SK-N-SH (cell line): ENCODE data around the gene SLC6A8. TPM values are rescaled to one million over a fixed set of nuclear protein-coding genes. Genes with fewer than 3 reads are reported as not detected.

Experiments used
- CTCF ChIA-PET: fragments of 300-600, 350-600 bp; formaldehyde crosslinking; extraction: SDS; loops from one replicate; lab custom pipeline; 2021; lab: Yijun Ruan, JAX
- POLR2A ChIA-PET: fragments of 350-600 bp; sonication (Branson Sonifier 250); formaldehyde crosslinking; extraction: SDS; loops from one replicate; lab custom pipeline; 2020; ENCODE audit warnings: antibody characterized with exemption, inconsistent platforms; lab: Yijun Ruan, JAX
- DNase-seq: peaks from one replicate; pipeline ENCODE4 v3.0.0; 2012
- H2AFZ ChIP-seq: fragments of 200-600 bp; sonication (generic); 2 replicates; pipeline ENCODE4 v1.8.1; 2016; ENCODE audit warnings: antibody characterized with exemption, mild to moderate bottlenecking, low read depth
- H3F3A ChIP-seq: fragments of 200-600 bp; sonication (generic); replicated peaks from 2 replicates; pipeline ENCODE3; 2016; ENCODE audit warnings: antibody characterized with exemption, mild to moderate bottlenecking; ENCODE audit not compliant: insufficient read depth
- H3K27ac ChIP-seq, 2 experiments: fragments of 200-500 bp in 1 of 2; fragments of 200-600 bp in 1 of 2; sonication (Bioruptor generic) in 1 of 2; sonication (generic), shearing (Covaris generic) in 1 of 2; 2 replicates each; pipeline versions ENCODE4 v1.5.1 to v1.6.1; 2014 to 2016; ENCODE audit warnings: low read depth in 2 of 2, inconsistent platforms in 1 of 2, low read length in 1 of 2, mild to moderate bottlenecking in 1 of 2, mixed read lengths in 1 of 2
- H3K27me3 ChIP-seq: fragments of 200-600 bp; sonication (generic), shearing (Covaris generic); 2 replicates; pipeline ENCODE4 v1.6.1; 2016; ENCODE audit warnings: mixed run types; ENCODE audit not compliant: insufficient read depth
- H3K36me3 ChIP-seq, 2 experiments: fragments of 200-500 bp in 1 of 2; fragments of 200-600 bp in 1 of 2; sonication (Bioruptor generic) in 1 of 2; sonication (generic) in 1 of 2; replicated peaks in 1 of 2; 2 replicates each; pipeline versions ENCODE3 to v1.5.1; 2014 to 2016; ENCODE audit warnings: low read length in 1 of 2, mild to moderate bottlenecking in 1 of 2; ENCODE audit not compliant: insufficient read depth in 2 of 2, control insufficient read depth in 1 of 2
- H3K4me1 ChIP-seq, 2 experiments: fragments of 200-500 bp in 1 of 2; fragments of 200-600 bp in 1 of 2; sonication (Bioruptor generic) in 1 of 2; sonication (generic), shearing (Covaris generic) in 1 of 2; 2 replicates each; pipeline versions ENCODE4 v1.5.1 to v1.6.1; 2014 to 2016; ENCODE audit warnings: low read depth in 1 of 2, low read length in 1 of 2, mixed run types in 1 of 2; ENCODE audit not compliant: insufficient read depth in 2 of 2, control insufficient read depth in 1 of 2
- H3K4me2 ChIP-seq: fragments of 200-600 bp; sonication (generic), shearing (Covaris generic); 2 replicates; pipeline ENCODE4 v1.6.1; 2017; ENCODE audit warnings: mixed run types
- H3K4me3 ChIP-seq, 2 experiments: fragments of 200-500 bp in 1 of 2; fragments of 200-600 bp in 1 of 2; sonication (Bioruptor generic) in 1 of 2; sonication (generic), shearing (Covaris generic) in 1 of 2; 2 replicates each; pipeline versions ENCODE4 v1.5.1 to v1.8.1; 2014 to 2016; ENCODE audit warnings: low read depth in 2 of 2, inconsistent platforms in 1 of 2, low read length in 1 of 2, mild to moderate bottlenecking in 1 of 2, mixed read lengths in 1 of 2, moderate library complexity in 1 of 2
- H3K79me2 ChIP-seq: fragments of 200-600 bp; sonication (generic); 2 replicates; pipeline ENCODE4 v1.8.1; 2017; ENCODE audit warnings: mild to moderate bottlenecking; ENCODE audit not compliant: insufficient read depth
- H3K9ac ChIP-seq: fragments of 200-600 bp; sonication (generic); 2 replicates; pipeline ENCODE4 v1.6.1; 2017; ENCODE audit warnings: mixed run types
- H3K9me2 ChIP-seq: fragments of 200-600 bp; sonication (generic); 2 replicates; pipeline ENCODE4 v1.6.1; 2017; ENCODE audit warnings: mixed run types
- H3K9me3 ChIP-seq: fragments of 200-600 bp; sonication (generic); 2 replicates; pipeline ENCODE4 v1.6.1; 2017; ENCODE audit warnings: mixed run types, mild to moderate bottlenecking, moderate library complexity
- H4K20me1 ChIP-seq: fragments of 200-600 bp; sonication (generic); 2 replicates; pipeline ENCODE4 v1.6.1; 2017; ENCODE audit warnings: mild to moderate bottlenecking, mixed run types; ENCODE audit not compliant: insufficient read depth
- ELF1 ChIP-seq: IDR thresholded peaks from 2 replicates; pipeline ENCODE4 v1.4.0; 2012
- EP300 ChIP-seq, 2 experiments: IDR thresholded peaks; 2 replicates each; pipeline versions ENCODE4 v1.4.0 to v1.6.1; 2012; ENCODE audit warnings: borderline replicate concordance in 1 of 2, low read depth in 1 of 2, low read length in 1 of 2
- EZH2phosphoT487 ChIP-seq: fragments of 200-600 bp; sonication (generic); IDR thresholded peaks from 2 replicates; pipeline ENCODE4 v1.6.1; 2017; ENCODE audit warnings: low read depth, mixed run types, mild to moderate bottlenecking, antibody characterized with exemption, moderate library complexity, borderline replicate concordance
- FOXJ3 ChIP-seq: sonication (generic); formaldehyde crosslinking; IDR thresholded peaks from 2 replicates; pipeline ENCODE4 v1.5.1; 2020; ENCODE audit warnings: mild to moderate bottlenecking, missing genetic modification reagents
- GATA2 ChIP-seq: sonication (generic); formaldehyde crosslinking; IDR thresholded peaks from 2 replicates; pipeline ENCODE4 v1.5.0; 2020; ENCODE audit warnings: mild to moderate bottlenecking, missing genetic modification reagents
- JUND ChIP-seq: IDR thresholded peaks from 2 replicates; pipeline ENCODE4 v1.4.0; 2012
- MEF2A ChIP-seq: IDR thresholded peaks from 2 replicates; pipeline ENCODE4 v1.4.0; 2012; ENCODE audit warnings: low read depth, borderline replicate concordance
- MXI1 ChIP-seq: IDR thresholded peaks from 2 replicates; pipeline ENCODE4 v1.6.1; 2012; ENCODE audit warnings: mild to moderate bottlenecking, low read depth, low read length, improper control_type of control experiment
- NFIC ChIP-seq: IDR thresholded peaks from 2 replicates; pipeline ENCODE4 v1.4.0; 2012; ENCODE audit warnings: borderline replicate concordance
- POLR2AphosphoS5 ChIP-seq: IDR thresholded peaks from 2 replicates; pipeline ENCODE4 v1.6.1; 2012; ENCODE audit warnings: low read depth, low read length
- RAD21 ChIP-seq: IDR thresholded peaks from 2 replicates; pipeline ENCODE4 v1.6.1; 2012; ENCODE audit warnings: mild to moderate bottlenecking, low read length
- RXRA ChIP-seq: IDR thresholded peaks from 2 replicates; pipeline ENCODE4 v1.4.0; 2012; ENCODE audit warnings: low read depth, mild to moderate bottlenecking, borderline replicate concordance
- WGBS: methylation state at CpG from one replicate; pipeline ENCODE4 v1.1.6; 2017; ENCODE audit warnings: low lambda C conversion rate; 5-methylcytosine and 5-hydroxymethylcytosine counted together
- polyA plus RNA-seq, 3 experiments: library from polyadenylated mRNA; depleted of rRNA; stranded (reverse); fragments of >200 nt; gene quantifications; 2 replicates each; pipeline ENCODE4 v1.2.3, GENCODE V29; 2012
- TF ChIP-seq, protein P1 (sequence below): fragments of 200-600 bp; sonication (generic); IDR thresholded peaks from 2 replicates; pipeline ENCODE4 v1.6.1; 2017; ENCODE audit warnings: antibody characterized with exemption, mild to moderate bottlenecking, moderate library complexity
- TF ChIP-seq, protein P2 (sequence below): IDR thresholded peaks from 2 replicates; pipeline ENCODE4 v1.4.0; 2012; ENCODE audit warnings: low read depth, borderline replicate concordance
- TF ChIP-seq, protein P3 (sequence below): fragments of 150-350 bp; IDR thresholded peaks from 2 replicates; pipeline ENCODE4 v1.6.1; 2017; ENCODE audit warnings: antibody characterized with exemption, low read length, low read depth, borderline replicate concordance
- TF ChIP-seq, protein P4 (sequence below): IDR thresholded peaks from 2 replicates; pipeline ENCODE4 v1.4.0; 2012; ENCODE audit warnings: low read depth
- TF ChIP-seq, protein P5 (sequence below): fragments of 150-350 bp; IDR thresholded peaks from 2 replicates; pipeline ENCODE4 v1.6.1; 2016; ENCODE audit warnings: mild to moderate bottlenecking, low read depth, low read length

The SLC6A8 gene
- polyA plus RNA-seq, 1 of the 3 experiments (the other 2 are of a cell fraction): 30.8 TPM

DNA sequence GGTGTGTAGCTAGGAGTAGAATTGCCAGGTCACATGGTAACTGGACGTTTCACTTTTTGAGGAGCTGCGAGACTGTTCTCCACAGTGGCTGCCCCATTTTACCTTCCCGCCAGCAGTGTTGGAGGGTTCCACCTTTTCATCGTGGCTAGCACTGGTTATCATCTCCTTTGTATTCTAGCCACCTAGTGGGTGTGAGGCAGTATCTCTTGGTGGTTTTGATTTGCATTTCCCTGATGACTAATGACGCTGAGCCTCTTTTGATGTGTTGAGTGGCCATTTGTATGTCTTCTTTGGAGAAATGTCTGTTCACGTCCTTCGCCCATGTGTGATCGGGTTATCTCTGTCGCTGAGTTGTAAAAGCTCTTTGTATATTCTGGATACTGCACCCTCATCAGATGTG lies 47.5 kb downstream of the SLC6A8 start:
- CTCF ChIA-PET: interaction anchor here (0.9 kb wide), 1 partner anchor 28 kb away, joined by 3 read pairs; no protein-coding TSS in a partner anchor
- H3K27ac ChIP-seq: no peak overlapping the region
- H3K4me2 ChIP-seq: no peak overlapping the region
- no peak for DNase-seq
- no peaks in the 10 kb centered on the region for H4K20me1 ChIP-seq
- peaks cover 2 to 8% of the 10 kb centered on the region in 2 experiments for H3K36me3 ChIP-seq
- H3K4me3 ChIP-seq: no peak overlapping the region
- H3K27me3 ChIP-seq: no peaks in the 10 kb centered on the region; the same call in 1 of the 2 replicates
- no peaks in the 10 kb centered on the region for H3K9me3 ChIP-seq
- POLR2A ChIA-PET: no interaction called here
- TF ChIP-seq EP300 (IDR thresholded peaks at IDR 0.05; ENCODE audit: borderline replicate concordance in 1 of 2, low read depth in 1 of 2, low read length in 1 of 2): no peak
- TF ChIP-seq, protein P1, sequence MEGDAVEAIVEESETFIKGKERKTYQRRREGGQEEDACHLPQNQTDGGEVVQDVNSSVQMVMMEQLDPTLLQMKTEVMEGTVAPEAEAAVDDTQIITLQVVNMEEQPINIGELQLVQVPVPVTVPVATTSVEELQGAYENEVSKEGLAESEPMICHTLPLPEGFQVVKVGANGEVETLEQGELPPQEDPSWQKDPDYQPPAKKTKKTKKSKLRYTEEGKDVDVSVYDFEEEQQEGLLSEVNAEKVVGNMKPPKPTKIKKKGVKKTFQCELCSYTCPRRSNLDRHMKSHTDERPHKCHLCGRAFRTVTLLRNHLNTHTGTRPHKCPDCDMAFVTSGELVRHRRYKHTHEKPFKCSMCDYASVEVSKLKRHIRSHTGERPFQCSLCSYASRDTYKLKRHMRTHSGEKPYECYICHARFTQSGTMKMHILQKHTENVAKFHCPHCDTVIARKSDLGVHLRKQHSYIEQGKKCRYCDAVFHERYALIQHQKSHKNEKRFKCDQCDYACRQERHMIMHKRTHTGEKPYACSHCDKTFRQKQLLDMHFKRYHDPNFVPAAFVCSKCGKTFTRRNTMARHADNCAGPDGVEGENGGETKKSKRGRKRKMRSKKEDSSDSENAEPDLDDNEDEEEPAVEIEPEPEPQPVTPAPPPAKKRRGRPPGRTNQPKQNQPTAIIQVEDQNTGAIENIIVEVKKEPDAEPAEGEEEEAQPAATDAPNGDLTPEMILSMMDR: peak; percentile 15; the same call in 1 of the 2 replicates
- H2AFZ ChIP-seq: no peak overlapping the region
- H3K4me1 ChIP-seq: peaks cover 0 to 7% of the 10 kb centered on the region in 2 experiments; a peak in 1 of 4 replicates
- no peaks in the 10 kb centered on the region for H3F3A ChIP-seq
- no peaks in the 10 kb centered on the region for H3K9me2 ChIP-seq
- no peak overlapping the region for H3K9ac ChIP-seq
- no peaks in the 10 kb centered on the region for H3K79me2 ChIP-seq
- 80% methylated on average over 9 of the region's 9 CpGs for WGBS

DNA sequence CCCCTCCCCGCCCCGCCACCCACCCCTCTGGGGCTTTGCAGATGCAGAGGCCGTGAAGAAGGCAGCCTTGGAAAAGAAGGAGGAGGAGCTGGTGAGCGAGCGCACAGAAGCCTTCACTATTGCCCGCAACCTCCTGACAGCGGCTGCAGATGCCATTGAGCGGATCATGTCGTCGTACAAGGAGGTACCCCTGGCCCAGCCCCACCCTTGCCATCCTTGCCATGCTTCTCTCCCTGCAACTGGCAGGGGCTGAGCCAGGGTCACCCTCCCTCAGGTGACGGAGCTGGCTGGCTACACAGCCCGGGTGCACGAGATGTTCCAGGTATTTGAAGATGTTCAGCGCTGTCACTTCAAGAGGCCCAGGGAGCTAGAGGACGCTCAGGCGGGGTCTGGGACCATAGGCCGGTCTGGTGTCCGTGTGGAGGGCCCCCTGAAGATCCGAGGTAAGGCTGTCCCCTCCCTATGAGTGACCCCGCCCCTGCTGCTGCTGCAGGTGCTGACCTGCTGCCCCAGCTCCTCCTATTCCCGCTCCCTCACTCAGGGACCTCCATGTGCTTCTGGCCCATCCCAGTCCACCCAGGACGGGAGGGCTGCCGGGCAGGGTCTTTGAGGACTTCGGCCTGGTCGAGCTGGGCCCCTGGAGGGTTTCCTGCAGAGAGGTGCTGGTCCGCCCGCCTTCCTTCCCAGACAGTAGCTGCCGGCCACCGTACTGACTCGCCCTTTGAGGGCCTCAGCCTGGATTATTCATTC lies 48.5 kb downstream of the SLC6A8 start:
- Histone ChIP-seq H3K9me3 (no peaks in the 10 kb centered on the region), H3K4me1 (peaks cover 0 to 7% of the 10 kb centered on the region in 2 experiments; a peak in 1 of 4 replicates), H3K79me2 (no peaks in the 10 kb centered on the region), H2AFZ (no peak overlapping the region), H3K27me3 (no peaks in the 10 kb centered on the region; the same call in none of the 2 replicates), H3K4me2 (no peak overlapping the region), H3F3A (no peaks in the 10 kb centered on the region), H3K4me3 (no peak overlapping the region), H3K9me2 (no peaks in the 10 kb centered on the region), H3K36me3 (peaks cover 4 to 6% of the 10 kb centered on the region in 2 experiments), H3K9ac (no peak overlapping the region)
- CTCF ChIA-PET: no interaction called here
- POLR2A ChIA-PET: no interaction called here
- 65% methylated on average over 16 of the region's 30 CpGs for WGBS
- DNase-seq: no peak
- TF ChIP-seq GATA2 (no peak), ELF1 (no peak), RAD21 (no peak), JUND (no peak), MXI1 (no peak), NFIC (no peak), POLR2AphosphoS5 (no peak), MEF2A (no peak), EZH2phosphoT487 (no peak), FOXJ3 (no peak), RXRA (no peak)
- TF ChIP-seq, protein P2, sequence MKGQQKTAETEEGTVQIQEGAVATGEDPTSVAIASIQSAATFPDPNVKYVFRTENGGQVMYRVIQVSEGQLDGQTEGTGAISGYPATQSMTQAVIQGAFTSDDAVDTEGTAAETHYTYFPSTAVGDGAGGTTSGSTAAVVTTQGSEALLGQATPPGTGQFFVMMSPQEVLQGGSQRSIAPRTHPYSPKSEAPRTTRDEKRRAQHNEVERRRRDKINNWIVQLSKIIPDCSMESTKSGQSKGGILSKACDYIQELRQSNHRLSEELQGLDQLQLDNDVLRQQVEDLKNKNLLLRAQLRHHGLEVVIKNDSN: no peak
- TF ChIP-seq, protein P3, sequence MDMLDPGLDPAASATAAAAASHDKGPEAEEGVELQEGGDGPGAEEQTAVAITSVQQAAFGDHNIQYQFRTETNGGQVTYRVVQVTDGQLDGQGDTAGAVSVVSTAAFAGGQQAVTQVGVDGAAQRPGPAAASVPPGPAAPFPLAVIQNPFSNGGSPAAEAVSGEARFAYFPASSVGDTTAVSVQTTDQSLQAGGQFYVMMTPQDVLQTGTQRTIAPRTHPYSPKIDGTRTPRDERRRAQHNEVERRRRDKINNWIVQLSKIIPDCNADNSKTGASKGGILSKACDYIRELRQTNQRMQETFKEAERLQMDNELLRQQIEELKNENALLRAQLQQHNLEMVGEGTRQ: no peak
- TF ChIP-seq, protein P4, sequence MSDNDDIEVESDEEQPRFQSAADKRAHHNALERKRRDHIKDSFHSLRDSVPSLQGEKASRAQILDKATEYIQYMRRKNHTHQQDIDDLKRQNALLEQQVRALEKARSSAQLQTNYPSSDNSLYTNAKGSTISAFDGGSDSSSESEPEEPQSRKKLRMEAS: no peak
- TF ChIP-seq, protein P5, sequence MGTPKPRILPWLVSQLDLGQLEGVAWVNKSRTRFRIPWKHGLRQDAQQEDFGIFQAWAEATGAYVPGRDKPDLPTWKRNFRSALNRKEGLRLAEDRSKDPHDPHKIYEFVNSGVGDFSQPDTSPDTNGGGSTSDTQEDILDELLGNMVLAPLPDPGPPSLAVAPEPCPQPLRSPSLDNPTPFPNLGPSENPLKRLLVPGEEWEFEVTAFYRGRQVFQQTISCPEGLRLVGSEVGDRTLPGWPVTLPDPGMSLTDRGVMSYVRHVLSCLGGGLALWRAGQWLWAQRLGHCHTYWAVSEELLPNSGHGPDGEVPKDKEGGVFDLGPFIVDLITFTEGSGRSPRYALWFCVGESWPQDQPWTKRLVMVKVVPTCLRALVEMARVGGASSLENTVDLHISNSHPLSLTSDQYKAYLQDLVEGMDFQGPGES: no peak
- TF ChIP-seq, all 33 proteins: peak for 0
- H4K20me1 ChIP-seq: no peaks in the 10 kb centered on the region
- no peak overlapping the region; a peak in 1 of 4 replicates for H3K27ac ChIP-seq
